Chondrocyte (in vitro differentiated cells): ENCODE measurements around the gene MRPL19. TPM values are rescaled to one million over a fixed set of nuclear protein-coding genes. Genes with fewer than 3 reads are reported as not detected.
"Not testable (repeated sequence)": the region's sequence is repeated elsewhere in the genome, so short reads cannot be mapped to it uniquely, and the experiment has no call there.

Experiments used
- DNase-seq: peaks from one replicate; pipeline ENCODE4 v3.0.0; 2021; ENCODE audit warnings: mixed read lengths, low spot score
- H3K27ac Mint-ChIP-seq: one replicate; pipeline ENCODE4 v1.8.0; 2021; ENCODE audit warnings: mild to moderate bottlenecking, moderate library complexity, mixed read lengths; ENCODE audit not compliant: unreplicated experiment
- H3K27me3 Mint-ChIP-seq: 2 replicates; pipeline ENCODE4 v1.8.0; 2021; ENCODE audit warnings: low read depth, mixed read lengths
- H3K36me3 Mint-ChIP-seq: 2 replicates; pipeline ENCODE4 v1.8.0; 2021; ENCODE audit warnings: low read depth, mixed read lengths
- H3K4me1 Mint-ChIP-seq: 2 replicates; pipeline ENCODE4 v1.8.0; 2021; ENCODE audit warnings: low read depth, mild to moderate bottlenecking, mixed read lengths
- H3K4me3 Mint-ChIP-seq: one replicate; pipeline ENCODE4 v1.8.0; 2021; ENCODE audit warnings: mild to moderate bottlenecking, moderate library complexity, mixed read lengths; ENCODE audit not compliant: unreplicated experiment
- H3K9me3 Mint-ChIP-seq: 2 replicates; pipeline ENCODE4 v1.8.0; 2021; ENCODE audit warnings: low read depth, mixed read lengths
- total RNA-seq: library from RNA; stranded (reverse); gene quantifications from 3 replicates; pipeline ENCODE4 v1.2.1, GENCODE V29; 2021
- TF ChIP-seq, protein P1 (sequence below): fragments of 200-600 bp; sonication (generic); IDR thresholded peaks from 2 replicates; pipeline ENCODE4 v1.5.0; 2021; ENCODE audit warnings: antibody characterized with exemption, mild to moderate bottlenecking, moderate library complexity

The MRPL19 gene
- total RNA-seq, 1 donor from 2014 or later, result 43.5 TPM

DNA sequence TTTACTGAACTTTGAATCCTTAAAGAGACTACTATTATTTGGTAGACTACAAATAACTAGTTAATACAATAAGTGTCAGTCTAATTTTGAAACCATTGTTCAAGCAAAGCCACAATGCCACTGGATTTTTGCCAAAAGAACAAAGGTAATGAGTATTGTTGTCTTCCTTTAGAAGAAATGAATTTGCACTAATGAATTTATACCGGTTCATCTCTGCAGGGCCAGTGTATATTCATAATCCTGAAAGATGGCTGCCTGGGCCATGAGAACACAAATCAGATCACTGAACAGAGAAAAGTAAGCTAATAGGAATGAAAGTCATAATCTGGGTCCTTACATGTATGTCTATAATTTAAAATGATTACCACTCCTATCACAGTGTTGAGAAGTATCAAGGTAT lies 33.0 kb downstream of the MRPL19 start:
- TF ChIP-seq, protein P1, sequence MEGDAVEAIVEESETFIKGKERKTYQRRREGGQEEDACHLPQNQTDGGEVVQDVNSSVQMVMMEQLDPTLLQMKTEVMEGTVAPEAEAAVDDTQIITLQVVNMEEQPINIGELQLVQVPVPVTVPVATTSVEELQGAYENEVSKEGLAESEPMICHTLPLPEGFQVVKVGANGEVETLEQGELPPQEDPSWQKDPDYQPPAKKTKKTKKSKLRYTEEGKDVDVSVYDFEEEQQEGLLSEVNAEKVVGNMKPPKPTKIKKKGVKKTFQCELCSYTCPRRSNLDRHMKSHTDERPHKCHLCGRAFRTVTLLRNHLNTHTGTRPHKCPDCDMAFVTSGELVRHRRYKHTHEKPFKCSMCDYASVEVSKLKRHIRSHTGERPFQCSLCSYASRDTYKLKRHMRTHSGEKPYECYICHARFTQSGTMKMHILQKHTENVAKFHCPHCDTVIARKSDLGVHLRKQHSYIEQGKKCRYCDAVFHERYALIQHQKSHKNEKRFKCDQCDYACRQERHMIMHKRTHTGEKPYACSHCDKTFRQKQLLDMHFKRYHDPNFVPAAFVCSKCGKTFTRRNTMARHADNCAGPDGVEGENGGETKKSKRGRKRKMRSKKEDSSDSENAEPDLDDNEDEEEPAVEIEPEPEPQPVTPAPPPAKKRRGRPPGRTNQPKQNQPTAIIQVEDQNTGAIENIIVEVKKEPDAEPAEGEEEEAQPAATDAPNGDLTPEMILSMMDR, result no peak
- H3K27me3 Mint-ChIP-seq, result no peaks in the 10 kb centered on the region
- no peak overlapping the region for H3K27ac Mint-ChIP-seq
- DNase-seq, result no peak
- H3K36me3 Mint-ChIP-seq, result peaks cover 16% of the 10 kb centered on the region
- H3K4me3 Mint-ChIP-seq, result no peak overlapping the region
- H3K4me1 Mint-ChIP-seq, result peaks cover 3% of the 10 kb centered on the region
- no peaks in the 10 kb centered on the region for H3K9me3 Mint-ChIP-seq

DNA sequence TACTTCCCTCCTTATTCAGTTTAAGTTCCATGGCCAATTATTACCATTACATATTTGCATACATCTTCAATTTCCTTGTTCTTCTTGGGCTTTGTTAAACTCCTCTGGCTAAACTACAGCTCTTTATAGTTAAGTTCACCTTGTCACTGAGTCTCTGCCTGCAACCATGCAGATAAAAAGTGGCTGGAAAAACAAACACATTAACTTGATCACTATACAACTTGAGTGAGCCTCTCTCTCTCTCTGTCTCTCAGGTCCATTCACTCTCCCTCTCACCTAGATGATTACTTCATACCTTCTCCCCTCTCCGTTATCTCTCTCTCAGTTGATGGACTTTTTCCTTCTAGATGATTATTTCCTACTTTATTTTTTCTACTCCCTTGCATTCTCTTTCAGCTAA lies 33.8 kb downstream of the MRPL19 start:
- peaks cover 22% of the 10 kb centered on the region for H3K36me3 Mint-ChIP-seq
- H3K27ac Mint-ChIP-seq, result no peak overlapping the region
- no peaks in the 10 kb centered on the region for H3K27me3 Mint-ChIP-seq
- no peak for DNase-seq
- H3K4me1 Mint-ChIP-seq, result peaks cover 3% of the 10 kb centered on the region
- TF ChIP-seq, protein P1, result no peak
- no peaks in the 10 kb centered on the region for H3K9me3 Mint-ChIP-seq
- H3K4me3 Mint-ChIP-seq, result no peak overlapping the region

DNA sequence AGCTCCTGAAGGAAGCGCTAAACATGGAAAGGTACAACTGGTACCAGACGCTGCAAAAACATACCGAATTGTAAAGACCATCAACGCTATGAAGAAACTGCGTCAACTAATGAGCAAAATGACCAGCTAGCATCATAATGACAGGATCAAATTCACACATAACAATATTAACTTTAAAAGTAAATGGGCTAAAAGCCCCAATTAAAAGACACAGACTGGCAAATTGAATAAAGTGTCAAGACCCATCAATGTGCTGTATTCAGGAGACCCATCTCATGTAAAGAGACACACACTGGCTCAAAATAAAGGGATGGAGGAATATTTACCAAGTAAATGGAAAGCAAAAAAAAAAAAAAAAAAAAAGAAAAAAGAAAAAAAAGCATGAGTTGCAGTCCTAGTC lies 36.8 kb downstream of the MRPL19 start:
- not testable (repeated sequence) for H3K27me3 Mint-ChIP-seq, H3K9me3 Mint-ChIP-seq, H3K4me1 Mint-ChIP-seq, H3K4me3 Mint-ChIP-seq, DNase-seq, H3K27ac Mint-ChIP-seq
- peaks cover 32% of the 10 kb centered on the region for H3K36me3 Mint-ChIP-seq

DNA sequence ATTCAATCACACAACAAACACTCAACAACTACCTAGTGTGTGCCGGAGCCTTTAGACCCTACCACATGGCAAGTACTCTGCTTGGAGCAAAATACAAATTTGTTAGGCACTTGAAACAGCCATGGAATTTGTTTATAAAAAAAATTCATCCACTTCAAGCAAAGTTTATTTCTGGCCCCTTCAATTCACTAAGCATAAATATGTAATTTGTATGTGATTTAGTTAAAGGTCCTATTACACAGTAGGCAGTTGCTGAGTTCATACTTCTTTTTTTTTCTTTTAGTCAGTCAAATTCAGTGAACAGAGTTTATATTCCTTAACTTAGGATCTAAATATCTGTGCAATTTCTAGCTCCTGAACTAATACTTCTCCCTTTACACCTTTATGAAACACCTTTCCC lies 41.6 kb downstream of the MRPL19 start:
- TF ChIP-seq, protein P1, result no peak
- no peak overlapping the region for H3K4me3 Mint-ChIP-seq
- peaks cover 31% of the 10 kb centered on the region for H3K36me3 Mint-ChIP-seq

DNA sequence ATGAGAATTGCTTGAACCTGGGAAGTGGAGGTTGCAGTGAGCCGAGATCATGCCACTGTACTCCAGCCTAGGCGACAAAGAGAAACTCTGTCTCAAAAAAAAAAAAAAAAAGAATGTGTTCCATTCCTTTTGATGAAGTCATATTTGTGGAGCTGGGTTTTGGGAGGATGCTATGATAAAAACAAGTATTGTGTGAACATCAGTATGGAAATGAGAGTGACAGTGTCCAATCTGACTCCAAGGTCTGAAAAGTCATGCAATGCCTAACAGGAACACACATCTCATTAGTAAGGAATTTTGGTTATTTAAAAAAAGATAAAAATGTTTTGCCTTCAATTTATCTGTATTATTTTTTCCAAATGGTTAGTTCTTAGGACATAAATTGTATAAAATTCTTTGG lies 52.3 kb downstream of the MRPL19 start:
- DNase-seq, result no peak
- no peaks in the 10 kb centered on the region for H3K27me3 Mint-ChIP-seq
- TF ChIP-seq, protein P1, result no peak
- H3K27ac Mint-ChIP-seq, result no peak overlapping the region
- peaks cover 7% of the 10 kb centered on the region for H3K9me3 Mint-ChIP-seq
- no peak overlapping the region for H3K4me3 Mint-ChIP-seq
- H3K4me1 Mint-ChIP-seq, result no peaks in the 10 kb centered on the region
- H3K36me3 Mint-ChIP-seq, result peaks cover 31% of the 10 kb centered on the region

More for the DNA sequence above, 41.6 kb downstream of the MRPL19 start:
- Mint-ChIP-seq H3K4me1 (no peaks in the 10 kb centered on the region), H3K9me3 (no peaks in the 10 kb centered on the region), H3K27ac (no peak overlapping the region), H3K27me3 (no peaks in the 10 kb centered on the region)
- no peak for DNase-seq

DNA sequence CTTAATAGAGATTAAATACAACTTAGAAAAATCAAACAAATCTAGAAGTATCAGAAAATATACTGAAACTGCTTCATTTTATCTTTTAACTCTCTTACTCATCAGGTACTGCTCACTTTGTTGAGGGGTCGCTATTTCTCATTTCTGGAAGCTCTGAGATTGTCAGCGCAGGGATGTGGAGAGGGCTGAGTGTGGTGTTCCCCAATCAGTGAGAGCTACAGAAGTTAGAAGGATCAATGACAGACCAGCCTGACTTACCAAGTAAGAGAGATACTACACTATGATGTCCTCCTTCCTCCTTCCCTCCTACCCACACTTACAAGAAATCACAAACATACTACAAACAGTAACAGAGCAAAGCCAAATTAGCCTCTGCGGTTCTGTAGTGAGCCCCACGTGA lies 56.0 kb downstream of the MRPL19 start:
- TF ChIP-seq, protein P1, result no peak
- H3K9me3 Mint-ChIP-seq, result peaks cover 3% of the 10 kb centered on the region
- DNase-seq, result no peak
- no peaks in the 10 kb centered on the region for H3K27me3 Mint-ChIP-seq
- H3K36me3 Mint-ChIP-seq, result peaks cover 30% of the 10 kb centered on the region
- no peak overlapping the region for H3K4me3 Mint-ChIP-seq
- H3K4me1 Mint-ChIP-seq, result peaks cover 7% of the 10 kb centered on the region
- H3K27ac Mint-ChIP-seq, result no peak overlapping the region
